HG03571 (cell line): ENCODE data around the gene NRG2.

Experiments used
- ATAC-seq: cut with Tn5 transposase; IDR thresholded peaks from one replicate; pipeline ENCODE4 v1.9.1; 2021; ENCODE audit not compliant: unreplicated experiment

The NRG2 gene

GRCh38 chr5:140013536-140013935 is 29.6 kb downstream of the NRG2 start:
- no peak for ATAC-seq

DNA sequence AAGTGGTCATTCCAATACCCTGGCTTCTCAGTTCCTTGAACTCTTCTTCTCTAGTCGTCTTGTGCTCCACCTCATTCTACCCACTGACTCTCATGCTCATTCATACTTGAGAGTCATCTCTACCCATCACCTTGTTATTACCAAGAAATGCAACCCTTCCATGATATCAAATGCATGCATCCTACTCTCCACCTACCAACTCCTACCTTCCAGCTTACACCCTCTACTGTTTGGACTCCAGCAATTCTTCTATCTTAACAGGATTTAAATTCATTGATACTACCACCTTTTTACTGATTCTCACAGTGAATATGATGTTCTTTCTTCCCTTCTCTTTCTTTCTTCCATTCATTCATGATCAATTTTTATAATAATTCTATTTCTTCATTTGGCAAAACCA is 30.7 kb downstream of the NRG2 start:
- no peak for ATAC-seq

DNA sequence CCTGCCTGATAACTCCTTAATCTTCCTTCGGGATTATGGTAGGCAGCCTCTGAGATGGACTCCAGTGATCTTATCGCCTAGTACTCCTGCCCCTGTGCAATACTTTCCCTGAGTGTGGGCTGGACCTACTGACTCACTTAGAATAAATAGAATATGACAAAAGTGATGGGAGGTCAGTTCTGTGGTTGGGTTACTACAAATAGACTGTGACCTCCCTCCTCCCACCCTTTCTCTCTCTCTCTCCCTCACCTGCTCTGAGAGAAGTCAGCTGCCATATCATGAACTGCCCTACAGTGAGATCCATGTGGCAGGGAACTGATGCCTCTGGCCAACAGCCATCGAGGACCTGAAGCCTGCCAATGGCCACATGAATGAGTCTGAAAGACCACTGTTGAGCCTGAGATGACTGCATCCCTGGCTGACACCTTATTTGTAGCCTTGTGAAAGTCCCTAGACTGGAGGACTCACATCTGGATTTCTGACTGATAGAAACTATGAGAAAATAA is 31.7 kb downstream of the NRG2 start:
- no peak for ATAC-seq

DNA sequence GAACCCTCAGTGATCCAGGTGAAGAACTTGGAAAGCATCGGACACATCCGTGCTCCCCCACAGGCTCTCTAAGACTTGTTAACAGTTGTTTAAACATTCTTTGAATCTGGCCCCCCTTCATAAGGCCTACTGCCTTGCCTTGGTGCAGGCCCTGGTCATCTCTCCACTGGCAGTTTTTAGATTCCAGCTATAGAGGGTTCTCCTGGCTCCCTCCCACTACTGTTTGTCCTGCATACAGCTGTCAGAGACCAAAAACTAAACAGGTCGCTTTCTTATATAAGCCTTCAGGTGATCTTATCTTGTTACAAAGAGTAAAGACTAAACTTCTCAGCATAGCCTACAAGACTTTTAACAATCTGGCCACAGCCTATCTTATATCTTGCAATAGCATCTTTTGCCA is 32.3 kb downstream of the NRG2 start:
- no peak for ATAC-seq

DNA sequence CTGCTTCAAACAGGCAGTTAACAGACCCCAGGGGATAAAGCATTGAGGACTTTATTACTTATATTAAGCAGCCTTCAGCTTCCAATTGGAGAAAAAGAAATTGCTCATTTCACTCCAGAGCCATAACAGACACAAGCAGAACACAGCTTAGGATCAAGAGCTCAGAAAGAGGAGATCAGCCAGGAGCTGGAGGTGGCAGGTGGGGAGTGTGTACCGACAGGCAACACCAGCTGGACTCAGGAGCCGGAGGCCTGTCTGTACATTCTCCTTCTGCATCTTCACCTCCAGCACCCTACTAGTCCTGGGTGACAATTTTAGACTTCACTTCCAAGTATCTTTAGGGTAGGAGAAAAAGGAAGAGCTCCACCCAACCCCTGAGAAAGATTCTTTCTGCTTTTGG is 35.8 kb downstream of the NRG2 start:
- no peak for ATAC-seq

GRCh38 chr5:140005145-140005591 is 37.9 kb downstream of the NRG2 start:
- ATAC-seq: peak; percentile 95

GRCh38 chr5:140004174-140004573 is 38.9 kb downstream of the NRG2 start:
- no peak for ATAC-seq

DNA sequence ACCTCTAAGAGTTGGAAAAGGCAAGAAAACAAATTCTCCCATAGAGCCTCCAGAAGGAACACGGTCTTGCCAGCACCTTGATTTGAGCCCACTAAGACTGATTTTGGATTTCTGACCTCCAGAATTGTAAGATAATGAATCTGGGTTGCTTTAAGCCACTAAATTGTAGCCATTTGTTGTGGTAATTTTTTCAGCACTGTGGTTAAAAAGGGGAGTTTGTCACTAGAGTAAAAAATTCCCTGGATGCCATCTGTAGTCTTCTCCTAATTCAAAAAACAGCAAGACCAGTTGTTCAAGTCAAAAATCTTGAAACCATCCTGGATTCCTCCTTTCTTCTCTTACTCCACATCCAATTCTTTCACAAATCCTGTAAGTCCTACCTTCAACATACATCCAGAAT is 39.6 kb downstream of the NRG2 start:
- ATAC-seq: no peak

DNA sequence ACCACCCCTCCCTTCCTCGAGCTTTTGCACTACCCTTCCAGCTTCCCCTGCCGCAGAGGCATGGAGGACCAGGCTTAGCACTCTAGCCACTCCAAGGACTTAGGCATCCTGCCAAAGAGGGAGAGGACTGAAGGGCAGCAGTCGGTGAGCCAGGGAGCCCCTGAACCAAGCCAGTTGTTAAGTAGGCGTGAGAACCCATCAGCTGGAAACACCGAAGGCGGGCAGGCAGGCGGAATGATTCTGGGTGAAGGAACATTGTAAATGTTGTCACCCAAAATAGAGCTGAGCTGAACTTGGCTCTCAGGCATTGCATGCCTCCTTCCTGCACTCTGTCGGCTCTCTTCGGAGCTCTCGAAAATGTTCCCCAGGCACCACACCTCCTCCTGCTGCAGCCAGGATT is 42.8 kb downstream of the NRG2 start:
- ATAC-seq: no peak

DNA sequence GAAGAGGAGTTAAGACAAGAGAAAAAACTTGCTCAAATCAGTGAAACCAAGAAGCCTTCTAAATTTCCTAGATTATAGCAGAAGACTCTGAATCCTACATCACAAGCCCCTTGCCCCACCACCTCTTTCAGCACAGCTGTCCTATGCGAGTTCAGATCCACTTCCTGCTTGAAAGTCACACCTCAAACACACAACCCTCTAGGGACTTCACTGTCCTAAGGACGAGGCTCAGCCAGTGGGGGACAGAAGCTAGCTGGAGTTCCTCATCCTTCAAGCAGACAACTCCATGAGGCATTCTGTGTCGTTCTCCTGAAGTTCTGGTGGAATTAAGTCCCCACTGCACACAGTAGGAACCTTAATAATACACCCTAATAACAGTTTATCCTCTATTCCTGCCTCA is 44.3 kb downstream of the NRG2 start:
- ATAC-seq: no peak

DNA sequence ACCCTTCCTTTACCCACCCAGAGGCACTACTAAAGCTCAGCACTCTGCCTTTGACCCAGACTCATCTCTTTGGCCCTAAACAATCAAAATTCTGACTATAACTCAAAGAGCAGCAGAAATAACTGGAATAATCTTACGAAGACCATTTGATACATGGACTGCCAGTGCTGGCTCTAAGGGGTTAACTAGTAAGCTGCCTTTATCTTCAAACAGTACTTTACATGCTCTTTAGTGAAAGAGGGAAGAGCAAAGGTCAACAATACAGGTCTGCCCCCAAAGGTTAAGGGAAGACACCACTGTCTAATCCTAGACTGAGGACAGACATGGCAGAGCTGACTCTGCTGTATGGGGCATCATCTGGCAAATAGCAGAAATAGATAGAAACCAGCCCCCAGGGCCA is 45.8 kb downstream of the NRG2 start:
- ATAC-seq: no peak

DNA sequence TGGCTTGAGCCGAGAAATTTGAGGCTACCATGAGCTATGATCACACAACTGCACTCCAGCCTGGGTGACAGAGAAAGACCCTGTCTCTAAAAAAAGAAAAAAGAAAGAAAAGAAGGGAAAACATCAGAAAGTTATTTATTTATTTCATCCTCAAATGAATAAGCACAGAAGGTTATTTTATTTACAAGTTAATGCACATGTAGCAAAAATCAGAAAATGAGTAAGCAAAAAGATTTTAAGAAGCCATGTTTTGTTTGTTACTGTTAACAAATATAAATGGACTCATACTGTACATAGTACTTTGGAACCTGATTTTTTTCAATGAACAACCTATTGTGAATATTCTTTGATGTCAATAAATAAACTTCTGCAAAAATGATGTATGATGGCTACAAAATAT is 47.2 kb downstream of the NRG2 start:
- no peak for ATAC-seq

- ATAC-seq: no peak
Measured at GRCh38 chr5:139994234-139994633, 48.9 kb downstream of the NRG2 start.

GRCh38 chr5:139985733-139986132 is 57.4 kb downstream of the NRG2 start:
- no peak for ATAC-seq

DNA sequence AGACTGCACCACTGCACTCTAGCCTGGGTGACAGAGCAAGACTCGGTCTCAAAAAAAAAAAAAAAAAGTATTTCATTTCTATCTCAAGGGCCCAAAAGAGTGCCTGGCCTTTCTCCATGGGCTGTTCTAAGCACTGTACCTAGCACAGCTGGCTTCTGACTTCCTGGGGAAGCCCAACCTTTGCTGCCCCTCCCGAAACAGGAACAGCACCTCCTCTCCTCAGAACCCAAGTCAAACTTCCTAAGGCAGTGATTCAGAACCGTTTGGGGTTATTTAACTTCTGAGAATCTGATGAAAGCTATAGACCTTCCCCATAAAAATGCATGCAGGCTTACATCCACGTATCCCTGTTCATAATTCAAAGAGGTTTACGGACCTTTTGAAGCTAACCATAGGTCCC is 57.8 kb downstream of the NRG2 start:
- no peak for ATAC-seq

DNA sequence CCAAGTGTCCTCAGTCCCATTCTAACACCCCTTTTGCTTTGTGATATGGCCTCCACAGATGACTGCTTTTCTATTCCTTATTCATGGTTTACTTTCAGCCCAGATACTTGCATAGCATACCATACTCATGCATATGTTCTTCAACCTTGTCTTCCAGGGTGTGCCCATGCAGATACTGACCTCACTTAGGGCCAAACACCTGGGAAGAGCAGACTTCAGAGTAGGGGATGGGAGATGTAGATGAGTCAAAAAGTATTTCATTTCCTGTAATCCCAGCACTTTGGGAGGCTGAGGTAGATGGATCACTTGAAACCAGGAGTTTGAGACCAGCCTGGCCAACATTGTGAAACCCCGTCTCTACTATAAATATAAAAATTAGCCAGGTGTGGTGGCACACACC is 58.3 kb downstream of the NRG2 start:
- no peak for ATAC-seq

- no peak for ATAC-seq
Measured at GRCh38 chr5:139982975-139983240, 60.2 kb downstream of the NRG2 start.

DNA sequence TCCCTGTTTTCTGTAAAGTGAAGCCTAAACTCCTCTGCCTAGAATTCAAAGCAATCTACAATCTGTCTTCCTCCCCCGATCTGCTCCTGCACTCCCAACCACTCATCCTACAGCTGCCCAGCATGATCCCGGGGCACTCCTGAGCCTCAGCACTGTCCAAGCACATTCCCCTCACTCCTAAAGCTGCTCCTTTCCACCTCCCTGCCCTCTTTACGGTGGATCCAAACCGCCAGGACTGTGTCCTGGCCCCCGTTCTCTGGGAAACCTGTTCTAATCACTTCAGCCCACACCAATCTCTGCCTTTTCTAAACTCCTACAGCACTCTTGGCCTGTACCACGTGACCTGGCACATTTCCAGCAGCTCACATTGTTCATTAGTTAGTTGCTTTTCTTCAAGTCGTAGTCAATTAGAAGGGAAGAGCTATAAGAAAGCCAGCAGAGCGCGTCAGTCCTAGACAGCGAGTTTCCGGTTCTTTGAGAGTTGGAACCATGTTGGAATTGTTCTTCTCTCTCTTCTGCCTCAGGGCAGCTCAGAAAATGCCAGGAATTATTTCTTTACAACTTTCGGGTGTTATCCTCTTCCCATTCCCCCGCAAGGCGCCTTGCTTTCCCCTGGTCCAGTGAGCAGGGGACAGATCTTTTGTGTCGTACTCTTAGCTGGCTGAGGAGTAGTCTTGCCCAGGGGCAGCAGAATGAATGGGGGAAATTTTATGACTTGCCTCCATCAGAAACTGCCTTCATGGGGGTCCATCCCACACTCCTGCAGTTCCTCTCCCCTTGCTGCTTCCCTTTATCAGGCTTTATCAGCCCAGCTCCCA is 60.7 kb downstream of the NRG2 start:
- ATAC-seq: no peak

- ATAC-seq: no peak
Measured at GRCh38 chr5:139980765-139981164, 62.3 kb downstream of the NRG2 start.

DNA sequence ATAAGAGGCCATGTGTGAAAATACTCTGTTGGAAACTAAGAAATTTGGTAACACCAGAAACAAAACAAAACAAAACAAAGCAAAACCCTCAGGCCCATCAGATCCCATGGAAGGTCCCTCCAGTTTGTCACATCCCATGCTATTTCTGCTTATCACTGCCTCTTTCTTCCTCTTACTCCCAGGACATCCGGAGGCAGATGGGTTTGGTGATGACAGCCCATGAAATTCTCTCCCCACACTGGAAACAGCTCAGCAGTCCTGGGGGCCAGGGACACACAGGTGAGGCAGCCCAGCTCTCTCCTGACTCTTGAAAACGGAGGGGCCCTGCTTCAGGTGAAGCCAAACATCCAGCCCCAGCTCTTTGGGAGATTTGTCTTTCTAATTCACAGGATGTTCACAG is 63.2 kb downstream of the NRG2 start:
- no peak for ATAC-seq

GRCh38 chr5:139979518-139979917 is 63.6 kb downstream of the NRG2 start:
- ATAC-seq: no peak

- ATAC-seq: no peak
Measured at GRCh38 chr5:139976703-139977102, 66.4 kb downstream of the NRG2 start.

- no peak for ATAC-seq
Measured at GRCh38 chr5:139975942-139976341, 67.2 kb downstream of the NRG2 start.
